ENCODE data around the gene DLG5. TPM values are rescaled to one million over a fixed set of nuclear protein-coding genes. Genes with fewer than 3 reads are reported as not detected.

DLG5 gene
- total and polyA plus RNA-seq, 9 of the 15 experiments (the other 6 are each of a cell fraction or from before 2014, with no cell fraction given): 1.4 to 26.8 (median 11.2) TPM

GRCh38 chr10:77911535-77912123 lies 14.9 kb downstream of the DLG5 start (continued):
- TF ChIP-seq CUX1 (CRISPR knock-in tag; IDR thresholded peaks at IDR 0.05) (0 out of 2 replicates have a peak, but pooled peaks have one; percentile 51), TOE1 (IDR thresholded peaks at IDR 0.05; ENCODE audit: borderline replicate concordance) (peak; percentile 37; the same call in 1 of the 2 replicates), TOE1 (CRISPR knock-in tag; IDR thresholded peaks at IDR 0.05; ENCODE audit: borderline replicate concordance, low read depth) (no peak), RFX5 (IDR thresholded peaks at IDR 0.05; ENCODE audit: low read depth, low read length) (no peak), SREBF1 (IDR thresholded peaks at IDR 0.05; ENCODE audit: borderline replicate concordance, low read depth, low read length) (no peak), TAL1 (IDR thresholded peaks at IDR 0.05) (peak; percentile 29; the same call in 1 of the 2 replicates), DNMT1 (IDR thresholded peaks at IDR 0.05) (no peak), RBM25 (IDR thresholded peaks at IDR 0.05; ENCODE audit: low read depth, low read length, severe bottlenecking) (peak; percentile 88), ZNF778 (CRISPR knock-in tag; IDR thresholded peaks at IDR 0.05) (no peak), HCFC1 (IDR thresholded peaks at IDR 0.05; ENCODE audit: low read depth, low read length) (no peak), ZNF239 (CRISPR knock-in tag; IDR thresholded peaks at IDR 0.05) (peak; percentile 62), HLTF (IDR thresholded peaks at IDR 0.05) (no peak), ZC3H11A (IDR thresholded peaks at IDR 0.05; ENCODE audit: low read depth, low read length) (no peak), PKNOX1 (IDR thresholded peaks at IDR 0.05) (peak; percentile 27; the same call in 1 of the 2 replicates), MCM3 (IDR thresholded peaks at IDR 0.05) (no peak), PTRF (tag; IDR thresholded peaks at IDR 0.05) (0 out of 2 replicates have a peak, but pooled peaks have one; percentile 28), HMG20B (CRISPR knock-in tag; IDR thresholded peaks at IDR 0.05) (no peak), RHOXF2B (CRISPR knock-in tag; conservative IDR thresholded peaks at IDR 0.05) (no peak), TFAP4 (CRISPR knock-in tag; IDR thresholded peaks at IDR 0.05; ENCODE audit: borderline replicate concordance) (peak; percentile 46), RBFOX2 (IDR thresholded peaks at IDR 0.05; ENCODE audit: low read depth, low read length) (peak; percentile 54; the same call in 1 of the 2 replicates), OTX1 (CRISPR knock-in tag; IDR thresholded peaks at IDR 0.05) (0 out of 2 replicates have a peak, but pooled peaks have one; percentile 24)
- TF ChIP-seq, protein P1, sequence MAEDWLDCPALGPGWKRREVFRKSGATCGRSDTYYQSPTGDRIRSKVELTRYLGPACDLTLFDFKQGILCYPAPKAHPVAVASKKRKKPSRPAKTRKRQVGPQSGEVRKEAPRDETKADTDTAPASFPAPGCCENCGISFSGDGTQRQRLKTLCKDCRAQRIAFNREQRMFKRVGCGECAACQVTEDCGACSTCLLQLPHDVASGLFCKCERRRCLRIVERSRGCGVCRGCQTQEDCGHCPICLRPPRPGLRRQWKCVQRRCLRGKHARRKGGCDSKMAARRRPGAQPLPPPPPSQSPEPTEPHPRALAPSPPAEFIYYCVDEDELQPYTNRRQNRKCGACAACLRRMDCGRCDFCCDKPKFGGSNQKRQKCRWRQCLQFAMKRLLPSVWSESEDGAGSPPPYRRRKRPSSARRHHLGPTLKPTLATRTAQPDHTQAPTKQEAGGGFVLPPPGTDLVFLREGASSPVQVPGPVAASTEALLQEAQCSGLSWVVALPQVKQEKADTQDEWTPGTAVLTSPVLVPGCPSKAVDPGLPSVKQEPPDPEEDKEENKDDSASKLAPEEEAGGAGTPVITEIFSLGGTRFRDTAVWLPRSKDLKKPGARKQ (CRISPR knock-in tag; IDR thresholded peaks at IDR 0.05): peak; percentile 66; the same call in 1 of the 2 replicates
